ENCODE data around the gene GPX4.

GPX4 gene

GRCh38 chr19:1103708-1104310 lies at the start of gene GPX4:
Gene GPX4, plus strand, starts transcription at chr19:1103994. Its CDS starts 50 bp downstream, at chr19:1104044.
- peak within 1 kb of the TSS; percentile 85 for H3K27ac Mint-ChIP-seq
- peaks cover 34% of the 10 kb centered on the region for H3K4me1 Mint-ChIP-seq
- H3K9me3 Mint-ChIP-seq, result no peaks in the 10 kb centered on the region
- H3K4me3 Mint-ChIP-seq, result peak within 1 kb of the TSS; percentile 79
- H3K36me3 Mint-ChIP-seq, result no peaks in the 10 kb centered on the region
- H3K27me3 Mint-ChIP-seq, result no peaks in the 10 kb centered on the region

- Mint-ChIP-seq H3K4me1 (peaks cover 31% of the 10 kb centered on the region), H3K27ac (no peak overlapping the region), H3K4me3 (no peak overlapping the region), H3K36me3 (peaks cover 9% of the 10 kb centered on the region), H3K9me3 (no peaks in the 10 kb centered on the region), H3K27me3 (no peaks in the 10 kb centered on the region)
These were observed 49.4 kb upstream of the GPX4 start for GRCh38 chr19:1054102-1055027.

- Mint-ChIP-seq H3K9me3 (no peaks in the 10 kb centered on the region), H3K4me1 (peaks cover 31% of the 10 kb centered on the region), H3K36me3 (peaks cover 9% of the 10 kb centered on the region)
These were observed 48.8 kb upstream of the GPX4 start for GRCh38 chr19:1055028-1055425.

GRCh38 chr19:1055886-1056620 lies 47.7 kb upstream of the GPX4 start:
- peaks cover 31% of the 10 kb centered on the region for H3K4me1 Mint-ChIP-seq
- peak overlapping the region; percentile 26 for H3K27ac Mint-ChIP-seq

More at GRCh38 chr19:1055028-1055425, 48.8 kb upstream of the GPX4 start:
- H3K27me3 Mint-ChIP-seq, result no peaks in the 10 kb centered on the region
- H3K4me3 Mint-ChIP-seq, result no peak overlapping the region
- H3K27ac Mint-ChIP-seq, result no peak overlapping the region

GRCh38 chr19:1057176-1057855 lies 46.5 kb upstream of the GPX4 start:
- peaks cover 27% of the 10 kb centered on the region for H3K4me1 Mint-ChIP-seq
- H3K4me3 Mint-ChIP-seq, result peak overlapping the region; percentile 41
- H3K9me3 Mint-ChIP-seq, result no peaks in the 10 kb centered on the region
- H3K27ac Mint-ChIP-seq, result peak overlapping the region; percentile 84
- peaks cover 9% of the 10 kb centered on the region for H3K36me3 Mint-ChIP-seq
- H3K27me3 Mint-ChIP-seq, result no peaks in the 10 kb centered on the region

More at GRCh38 chr19:1055886-1056620, 47.7 kb upstream of the GPX4 start:
- H3K9me3 Mint-ChIP-seq, result no peaks in the 10 kb centered on the region
- no peaks in the 10 kb centered on the region for H3K27me3 Mint-ChIP-seq
- H3K4me3 Mint-ChIP-seq, result no peak overlapping the region
- peaks cover 9% of the 10 kb centered on the region for H3K36me3 Mint-ChIP-seq

GRCh38 chr19:1058112-1058511 lies 45.7 kb upstream of the GPX4 start:
- peaks cover 9% of the 10 kb centered on the region for H3K36me3 Mint-ChIP-seq
- H3K4me3 Mint-ChIP-seq, result no peak overlapping the region
- peak overlapping the region; percentile 74 for H3K27ac Mint-ChIP-seq
- H3K27me3 Mint-ChIP-seq, result no peaks in the 10 kb centered on the region
- no peaks in the 10 kb centered on the region for H3K9me3 Mint-ChIP-seq
- H3K4me1 Mint-ChIP-seq, result peaks cover 22% of the 10 kb centered on the region

GRCh38 chr19:1060689-1061088 lies 43.1 kb upstream of the GPX4 start:
- H3K4me3 Mint-ChIP-seq, result no peak overlapping the region
- no peak overlapping the region for H3K27ac Mint-ChIP-seq
- no peaks in the 10 kb centered on the region for H3K9me3 Mint-ChIP-seq
- peaks cover 39% of the 10 kb centered on the region for H3K4me1 Mint-ChIP-seq
- no peaks in the 10 kb centered on the region for H3K27me3 Mint-ChIP-seq
- H3K36me3 Mint-ChIP-seq, result peaks cover 9% of the 10 kb centered on the region

- Mint-ChIP-seq H3K27me3 (no peaks in the 10 kb centered on the region), H3K9me3 (no peaks in the 10 kb centered on the region), H3K4me1 (peaks cover 38% of the 10 kb centered on the region), H3K36me3 (peaks cover 3% of the 10 kb centered on the region), H3K27ac (no peak overlapping the region), H3K4me3 (no peak overlapping the region)
These were observed 41.8 kb upstream of the GPX4 start for GRCh38 chr19:1061987-1062386.

- Mint-ChIP-seq H3K9me3 (no peaks in the 10 kb centered on the region), H3K4me3 (no peak overlapping the region), H3K36me3 (peaks cover under 1% of the 10 kb centered on the region), H3K27me3 (no peaks in the 10 kb centered on the region), H3K27ac (no peak overlapping the region), H3K4me1 (peaks cover 33% of the 10 kb centered on the region)
These were observed 41.3 kb upstream of the GPX4 start for GRCh38 chr19:1062387-1063029.

- Mint-ChIP-seq H3K4me1 (peaks cover 25% of the 10 kb centered on the region), H3K36me3 (no peaks in the 10 kb centered on the region), H3K9me3 (no peaks in the 10 kb centered on the region), H3K27me3 (no peaks in the 10 kb centered on the region), H3K4me3 (no peak overlapping the region), H3K27ac (no peak overlapping the region)
These were observed 40.5 kb upstream of the GPX4 start for GRCh38 chr19:1063030-1063908.

GRCh38 chr19:1063909-1064660 lies 39.7 kb upstream of the GPX4 start:
- no peak overlapping the region for H3K4me3 Mint-ChIP-seq
- peaks cover 3% of the 10 kb centered on the region for H3K36me3 Mint-ChIP-seq
- peaks cover 29% of the 10 kb centered on the region for H3K4me1 Mint-ChIP-seq
- no peaks in the 10 kb centered on the region for H3K9me3 Mint-ChIP-seq
- H3K27me3 Mint-ChIP-seq, result no peaks in the 10 kb centered on the region
- no peak overlapping the region for H3K27ac Mint-ChIP-seq

- Mint-ChIP-seq H3K27ac (no peak overlapping the region), H3K27me3 (no peaks in the 10 kb centered on the region), H3K4me3 (peak overlapping the region; percentile 36), H3K36me3 (peaks cover 3% of the 10 kb centered on the region), H3K9me3 (no peaks in the 10 kb centered on the region), H3K4me1 (peaks cover 36% of the 10 kb centered on the region)
These were observed 38.9 kb upstream of the GPX4 start for GRCh38 chr19:1064661-1065605.

Data from activated naive CD4-positive, alpha-beta T cell treated with anti-CD3 and anti-CD28 coated beads, Interleukin-2, amount 50 U/mL, for 24 hours (primary cell).